PC-3 (cell line): ENCODE data around the gene ECEL1.

Experiments used
- CTCF ChIP-seq: fragments of 300-600 bp; sonication (generic); conservative IDR thresholded peaks from 2 replicates; pipeline ENCODE4 v1.5.1; 2017; ENCODE audit warnings: antibody characterized with exemption, low read depth, mild to moderate bottlenecking, low read length
- EZH2phosphoT487 ChIP-seq: fragments of 300-600 bp; sonication (generic); IDR thresholded peaks from 2 replicates; pipeline ENCODE4 v1.6.1; 2018; ENCODE audit warnings: mild to moderate bottlenecking, antibody characterized with exemption, low read length, borderline replicate concordance

DNA sequence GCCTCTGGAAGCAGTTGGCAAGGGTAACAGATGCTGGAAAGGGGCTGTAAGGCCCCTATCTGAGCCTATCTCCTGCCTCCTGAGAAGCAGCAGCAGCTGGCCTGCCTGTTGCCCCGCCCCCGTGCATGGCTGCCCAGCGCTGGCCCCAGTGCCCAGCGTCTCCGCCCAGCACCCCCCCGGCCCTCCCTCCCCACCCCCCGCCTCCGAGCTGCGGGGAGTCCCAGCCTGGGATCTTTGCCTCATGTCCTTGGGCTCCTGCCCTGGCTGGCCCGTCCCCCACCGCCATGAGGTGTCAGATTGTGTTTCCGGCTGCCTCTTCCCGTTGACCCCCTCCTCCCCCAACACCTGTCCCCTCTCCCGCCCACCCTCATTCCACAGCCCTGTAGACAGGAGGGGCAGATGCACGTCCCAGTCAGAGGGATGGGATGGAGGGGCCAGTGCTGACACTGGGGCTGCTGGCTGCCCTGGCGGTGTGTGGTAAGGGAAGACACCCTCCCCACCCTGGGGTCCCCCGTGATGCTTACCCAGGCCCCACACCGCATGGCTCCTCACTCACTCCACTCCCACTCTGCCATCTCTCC is 38.2 kb upstream of the ECEL1 start, which contains the start of gene CHRND:
- TF ChIP-seq CTCF (no peak), EZH2phosphoT487 (no peak)
